ENCODE results near the gene PRIM2.
A peak's percentile ranks its signal among the peaks of the same experiment; 100 is the strongest.
"Not testable (repeated sequence)": the region's sequence is repeated elsewhere in the genome, so short reads cannot be mapped to it uniquely, and the experiment has no call there.

The PRIM2 gene

DNA sequence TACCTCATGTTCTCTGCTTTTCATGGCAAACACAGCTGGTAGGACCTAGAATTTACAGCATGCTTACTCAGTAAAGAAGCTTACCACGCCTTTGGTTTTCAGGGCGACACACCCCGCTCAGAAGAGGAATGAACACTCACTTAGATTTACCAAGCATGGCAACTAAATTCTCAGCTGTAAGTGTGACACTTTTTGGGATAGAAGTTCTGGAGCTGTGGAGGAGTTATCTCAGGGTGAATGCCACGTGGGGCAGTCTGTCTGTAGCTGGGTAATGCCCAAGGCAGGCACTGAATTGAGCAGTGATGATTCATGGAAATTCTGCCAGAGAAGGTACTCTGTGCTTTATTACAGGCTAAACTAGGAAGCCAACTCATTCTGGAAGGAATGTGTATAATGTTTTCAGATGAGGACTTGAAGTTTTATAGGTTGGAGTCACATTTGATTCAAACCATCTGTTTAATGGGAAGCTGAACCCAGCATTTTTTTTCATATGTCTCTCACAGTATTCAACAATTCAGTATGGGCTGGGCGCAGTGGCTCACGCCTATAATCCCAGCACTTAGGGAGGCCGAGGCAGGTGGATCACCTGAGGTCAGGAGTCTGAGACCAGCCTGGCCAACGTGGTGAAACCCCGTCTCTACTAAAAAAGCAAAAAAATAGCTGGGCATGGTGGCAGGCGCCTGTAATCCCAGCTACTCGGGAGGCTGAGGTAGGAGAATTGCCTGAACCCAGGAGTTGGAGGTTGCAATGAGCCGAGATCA, 3.5 kb upstream of the PRIM2 start:
- peaks cover 16% of the 10 kb centered on the region for H3K4me1 Mint-ChIP-seq (ENCODE audit: low read depth)
- H3K9me3 Mint-ChIP-seq, result no peaks in the 10 kb centered on the region
- intact Hi-C loops (cut with micrococcal nuclease), result loop anchor here (10.0 kb wide), 1 partner anchor 289 kb away; no protein-coding TSS in a partner anchor
- H3K27me3 Mint-ChIP-seq, result peaks cover 6% of the 10 kb centered on the region
- no peak overlapping the region for H3K27ac Mint-ChIP-seq
- peaks cover 16% of the 10 kb centered on the region for H3K36me3 Mint-ChIP-seq (ENCODE audit: low read depth)
- H3K4me3 Mint-ChIP-seq, result no peak overlapping the region

DNA sequence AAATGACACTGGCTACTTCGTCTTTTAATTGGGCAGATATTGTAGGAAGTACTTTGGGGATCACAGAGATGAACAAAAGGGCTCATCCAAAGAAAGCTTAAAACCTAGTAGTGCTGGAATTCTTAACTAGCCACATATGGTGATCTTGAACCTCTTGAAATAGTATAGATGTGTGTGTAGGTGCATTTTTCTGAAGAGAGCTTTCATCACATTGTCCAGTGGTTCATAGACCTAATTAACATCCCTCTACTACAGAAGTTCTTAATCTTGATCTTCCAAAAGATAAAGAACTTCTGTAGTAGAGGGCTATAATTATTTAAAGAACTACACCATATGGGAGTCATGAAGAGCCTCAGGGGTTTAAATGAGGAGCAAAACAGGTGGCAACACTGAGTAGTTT, 2.3 kb upstream of the PRIM2 start:
- Mint-ChIP-seq H3K4me1 (ENCODE audit: low read depth) (peaks cover 26% of the 10 kb centered on the region), H3K4me3 (no peak overlapping the region), H3K9me3 (no peaks in the 10 kb centered on the region), H3K27me3 (peaks cover 6% of the 10 kb centered on the region), H3K36me3 (ENCODE audit: low read depth) (peaks cover 28% of the 10 kb centered on the region), H3K27ac (no peak overlapping the region)
- intact Hi-C loops (cut with micrococcal nuclease), result loop anchor here (10.0 kb wide), 1 partner anchor 290 kb away; no protein-coding TSS in a partner anchor

DNA sequence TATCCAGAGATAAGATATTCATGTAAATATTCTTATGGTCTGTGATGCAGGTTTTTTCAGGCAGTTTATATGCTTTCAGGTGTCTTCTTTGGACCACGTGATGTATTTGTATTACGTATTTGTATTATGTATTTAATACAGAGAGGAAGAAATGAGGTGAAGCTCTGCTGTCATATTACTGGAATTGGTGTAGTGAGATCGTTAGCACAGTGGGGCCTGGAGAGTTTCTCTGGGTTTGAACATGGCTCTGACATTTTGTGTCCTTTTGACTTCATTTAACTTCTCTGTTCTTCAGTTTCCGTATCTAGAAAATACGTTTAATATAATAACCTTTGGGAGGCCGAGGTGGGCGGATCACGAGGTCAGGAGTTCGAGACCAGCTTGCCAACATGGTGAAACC, 1.6 kb upstream of the PRIM2 start:
- no peak overlapping the region for H3K4me3 Mint-ChIP-seq
- H3K4me1 Mint-ChIP-seq (ENCODE audit: low read depth), result peaks cover 27% of the 10 kb centered on the region
- intact Hi-C loops (cut with micrococcal nuclease), result loop anchor here (1.0 to 10.0 kb wide), 5 partner anchors 48 to 413 kb away; partner anchors contain the start of genes BEND6 and RAB23
- peaks cover 35% of the 10 kb centered on the region for H3K36me3 Mint-ChIP-seq (ENCODE audit: low read depth)
- no peak overlapping the region for H3K27ac Mint-ChIP-seq
- no peaks in the 10 kb centered on the region for H3K9me3 Mint-ChIP-seq
- peaks cover 6% of the 10 kb centered on the region for H3K27me3 Mint-ChIP-seq

DNA sequence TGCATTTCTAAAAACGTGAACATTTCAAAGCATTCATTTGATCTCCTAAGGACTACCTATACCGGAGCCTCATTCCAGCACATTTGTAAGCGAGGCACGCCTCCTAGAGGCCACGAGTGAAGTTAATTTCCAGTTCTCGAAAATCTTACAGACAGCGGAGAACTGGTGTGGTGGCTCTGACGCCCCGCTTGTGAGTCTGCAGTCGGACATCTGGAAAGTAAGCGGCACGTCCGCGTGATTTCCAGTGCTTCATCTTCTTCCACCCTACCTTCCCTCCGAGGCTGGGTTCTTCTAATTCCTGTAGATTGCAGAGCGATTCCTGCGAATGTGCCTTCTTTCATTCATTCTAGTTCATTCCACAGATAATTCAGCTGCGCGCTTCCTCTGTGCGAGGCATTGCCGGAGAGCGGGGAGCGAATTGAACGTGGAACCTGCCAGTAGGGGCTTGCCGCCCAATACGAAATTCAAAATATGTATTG, 810 bp upstream of the PRIM2 start:
- peak overlapping the region; percentile 93 for H3K27ac Mint-ChIP-seq
- peaks cover 2% of the 10 kb centered on the region for H3K9me3 Mint-ChIP-seq
- H3K4me3 Mint-ChIP-seq, result peak overlapping the region; percentile 94
- intact Hi-C loops (cut with micrococcal nuclease), result loop anchor here (1.0 to 10.0 kb wide), 7 partner anchors 48 to 413 kb away; partner anchors contain the start of genes BEND6 and RAB23
- H3K4me1 Mint-ChIP-seq (ENCODE audit: low read depth), result peaks cover 33% of the 10 kb centered on the region
- peaks cover 6% of the 10 kb centered on the region for H3K27me3 Mint-ChIP-seq
- peaks cover 43% of the 10 kb centered on the region for H3K36me3 Mint-ChIP-seq (ENCODE audit: low read depth)

DNA sequence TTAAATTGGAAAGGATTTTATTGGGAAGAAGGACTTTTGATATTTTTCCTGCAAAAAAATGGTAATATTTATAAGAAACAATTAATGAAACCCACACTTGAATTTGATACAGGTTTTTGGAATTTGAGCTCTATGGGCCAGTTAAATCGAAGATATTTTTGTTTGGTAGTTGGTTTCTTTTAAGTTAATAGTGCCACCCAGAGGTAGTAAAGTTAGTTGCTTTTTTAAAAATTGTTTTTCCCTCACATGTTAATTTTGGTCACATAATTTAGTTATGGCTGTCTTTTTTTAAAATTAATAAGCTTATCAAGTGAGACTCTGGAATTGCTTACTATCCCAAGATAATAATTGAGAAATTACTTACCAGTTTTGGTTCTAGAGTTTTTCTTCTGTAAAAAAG, 7.1 kb downstream of the PRIM2 start:
- intact Hi-C loops (cut with micrococcal nuclease), result no loop called here
- peaks cover 91% of the 10 kb centered on the region for H3K36me3 Mint-ChIP-seq (ENCODE audit: low read depth)
- peaks cover 10% of the 10 kb centered on the region for H3K4me1 Mint-ChIP-seq (ENCODE audit: low read depth)
- no peak overlapping the region for H3K27ac Mint-ChIP-seq
- no peaks in the 10 kb centered on the region for H3K27me3 Mint-ChIP-seq
- H3K4me3 Mint-ChIP-seq, result no peak overlapping the region
- peaks cover 24% of the 10 kb centered on the region for H3K9me3 Mint-ChIP-seq

DNA sequence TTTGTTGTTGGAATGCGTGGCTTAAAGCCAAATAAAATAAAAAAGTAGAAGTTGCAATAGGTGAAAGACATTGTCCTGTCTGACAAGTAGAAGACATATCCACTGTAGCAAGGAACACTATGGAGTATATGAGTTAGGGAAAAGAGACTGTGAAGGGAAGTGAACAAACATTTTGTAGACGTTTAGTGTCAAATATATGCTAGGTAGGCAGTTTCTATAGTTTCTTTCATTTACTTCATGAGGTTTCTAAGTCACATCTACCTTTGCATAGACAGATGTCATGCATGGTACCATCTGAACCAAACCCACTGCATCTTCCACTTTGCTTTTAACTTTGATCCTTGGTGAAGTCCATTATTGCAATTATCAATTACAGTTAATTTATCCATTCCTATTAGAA, 9.9 kb downstream of the PRIM2 start:
- no peaks in the 10 kb centered on the region for H3K4me1 Mint-ChIP-seq (ENCODE audit: low read depth)

DNA sequence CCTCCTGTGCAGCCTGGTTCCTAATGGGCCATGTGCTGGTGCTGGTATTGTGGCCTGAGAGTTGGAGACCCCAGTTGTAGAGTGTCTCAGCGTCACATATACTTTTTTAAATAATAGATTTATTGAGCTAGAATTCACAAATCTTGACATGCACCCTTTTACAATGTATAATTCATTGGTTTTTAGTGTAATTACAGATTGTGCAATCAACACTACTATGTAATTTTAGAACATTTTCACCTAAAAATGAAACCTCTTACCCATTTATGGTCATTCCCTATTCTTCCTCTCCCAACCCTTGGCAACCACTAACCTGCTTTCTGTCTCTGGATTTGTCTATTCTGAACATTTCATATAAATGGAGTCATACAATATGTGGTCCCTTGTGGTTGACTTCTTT, 10.6 kb downstream of the PRIM2 start:
- Mint-ChIP-seq H3K4me1 (ENCODE audit: low read depth) (no peaks in the 10 kb centered on the region), H3K27ac (no peak overlapping the region), H3K36me3 (ENCODE audit: low read depth) (peaks cover 92% of the 10 kb centered on the region), H3K4me3 (no peak overlapping the region), H3K27me3 (no peaks in the 10 kb centered on the region), H3K9me3 (peaks cover 50% of the 10 kb centered on the region)
- intact Hi-C loops (cut with micrococcal nuclease), result no loop called here

More for the DNA sequence above, 9.9 kb downstream of the PRIM2 start:
- intact Hi-C loops (cut with micrococcal nuclease), result no loop called here
- Mint-ChIP-seq H3K27me3 (no peaks in the 10 kb centered on the region), H3K36me3 (ENCODE audit: low read depth) (peaks cover 92% of the 10 kb centered on the region), H3K27ac (no peak overlapping the region), H3K9me3 (peaks cover 44% of the 10 kb centered on the region), H3K4me3 (no peak overlapping the region)

DNA sequence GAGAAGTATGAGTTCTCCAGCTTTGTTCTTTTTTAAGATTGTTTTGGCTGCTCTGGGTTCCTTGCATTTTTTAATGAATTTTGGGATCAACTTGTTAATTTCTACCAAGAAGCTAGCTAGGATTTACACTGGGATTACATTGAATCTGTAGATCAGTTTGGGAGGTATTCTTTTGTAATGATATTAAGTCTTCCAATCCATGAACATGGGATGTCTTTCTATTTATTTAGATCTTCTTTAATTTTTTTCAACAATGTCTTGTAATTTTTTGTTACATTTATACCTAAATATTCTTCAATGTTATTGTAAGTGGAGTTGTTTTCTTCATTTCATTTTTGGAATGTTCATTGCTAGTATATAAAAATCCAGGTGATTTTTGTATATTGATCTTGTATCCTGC, 12.5 kb downstream of the PRIM2 start:
- Mint-ChIP-seq H3K4me1 (ENCODE audit: low read depth) (no peaks in the 10 kb centered on the region), H3K27me3 (no peaks in the 10 kb centered on the region), H3K27ac (no peak overlapping the region), H3K36me3 (ENCODE audit: low read depth) (peaks cover 97% of the 10 kb centered on the region), H3K4me3 (no peak overlapping the region), H3K9me3 (peaks cover 68% of the 10 kb centered on the region)
- intact Hi-C loops (cut with micrococcal nuclease), result no loop called here

DNA sequence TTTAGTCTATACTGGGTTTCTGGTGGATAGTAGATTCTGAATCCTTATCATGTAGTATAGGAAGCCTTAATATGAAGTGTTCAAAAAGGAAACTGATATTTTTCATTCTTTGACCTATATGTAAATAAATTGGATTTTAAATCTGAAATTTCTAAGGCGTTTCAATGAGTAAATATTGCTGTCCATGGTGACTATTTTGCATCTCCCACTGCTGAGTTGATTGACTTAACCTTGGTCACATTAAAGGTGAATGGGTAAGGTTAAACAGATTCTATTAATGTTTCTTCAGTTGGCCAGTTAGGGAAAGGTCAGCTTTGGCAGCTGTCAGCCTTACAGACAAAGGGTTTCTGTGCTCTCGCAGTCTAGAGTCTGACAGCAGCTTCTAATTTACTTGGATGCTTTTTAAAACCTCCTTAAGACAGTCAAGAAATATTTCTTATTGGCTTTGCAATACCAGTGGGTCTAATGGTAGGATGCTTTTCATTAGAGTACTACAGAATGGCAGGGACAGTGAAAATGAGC, 24.8 kb downstream of the PRIM2 start:
- intact Hi-C loops (cut with micrococcal nuclease), result no loop called here
- Mint-ChIP-seq H3K27ac (no peak overlapping the region), H3K36me3 (ENCODE audit: low read depth) (no peaks in the 10 kb centered on the region), H3K9me3 (peaks cover 8% of the 10 kb centered on the region), H3K4me3 (no peak overlapping the region), H3K4me1 (ENCODE audit: low read depth) (no peaks in the 10 kb centered on the region), H3K27me3 (no peaks in the 10 kb centered on the region)

DNA sequence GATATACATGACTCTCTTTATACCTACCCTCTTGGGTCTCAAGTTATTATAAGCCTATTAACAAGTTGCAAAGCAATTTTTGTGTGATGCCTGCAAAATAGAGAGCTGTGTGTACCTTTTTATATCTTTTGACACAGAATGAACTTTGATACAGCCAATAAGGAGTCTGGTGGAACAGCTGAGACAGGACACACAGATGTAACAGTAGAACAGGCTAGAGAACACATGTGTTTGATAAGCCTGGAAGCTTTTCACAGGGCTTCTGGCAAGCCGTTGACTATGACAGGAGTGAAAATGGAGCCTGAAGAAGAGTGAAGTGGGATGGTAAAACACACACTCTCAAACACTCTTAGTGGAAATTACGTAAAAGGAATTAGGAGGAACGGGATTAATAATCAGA, 25.9 kb downstream of the PRIM2 start:
- H3K4me3 Mint-ChIP-seq; H3K9me3 Mint-ChIP-seq; H3K27me3 Mint-ChIP-seq; H3K36me3 Mint-ChIP-seq (ENCODE audit: low read depth); intact Hi-C loops (cut with micrococcal nuclease); H3K4me1 Mint-ChIP-seq (ENCODE audit: low read depth); H3K27ac Mint-ChIP-seq: not testable (repeated sequence)

DNA sequence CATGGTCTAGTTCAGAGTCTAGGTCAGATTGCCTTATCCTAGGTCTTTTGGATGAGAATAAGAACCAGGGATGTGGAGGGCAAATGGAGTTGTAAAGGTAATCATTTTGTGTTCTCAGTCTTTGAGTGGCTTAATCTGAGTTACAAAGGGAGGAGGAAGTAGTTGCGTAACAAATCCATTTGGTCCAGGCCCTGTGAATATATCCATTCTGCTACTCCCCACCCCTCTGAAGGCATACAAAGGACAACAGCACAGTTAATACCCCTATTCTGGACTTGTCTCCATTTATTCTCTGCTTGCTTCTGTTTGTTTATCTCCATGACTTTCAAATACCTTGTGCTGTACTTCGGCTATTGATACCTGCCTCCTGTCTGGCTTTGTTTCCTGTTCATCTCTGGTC, 29.3 kb downstream of the PRIM2 start:
- intact Hi-C loops (cut with micrococcal nuclease); H3K9me3 Mint-ChIP-seq; H3K36me3 Mint-ChIP-seq (ENCODE audit: low read depth); H3K4me1 Mint-ChIP-seq (ENCODE audit: low read depth); H3K27ac Mint-ChIP-seq; H3K4me3 Mint-ChIP-seq; H3K27me3 Mint-ChIP-seq: not testable (repeated sequence)

DNA sequence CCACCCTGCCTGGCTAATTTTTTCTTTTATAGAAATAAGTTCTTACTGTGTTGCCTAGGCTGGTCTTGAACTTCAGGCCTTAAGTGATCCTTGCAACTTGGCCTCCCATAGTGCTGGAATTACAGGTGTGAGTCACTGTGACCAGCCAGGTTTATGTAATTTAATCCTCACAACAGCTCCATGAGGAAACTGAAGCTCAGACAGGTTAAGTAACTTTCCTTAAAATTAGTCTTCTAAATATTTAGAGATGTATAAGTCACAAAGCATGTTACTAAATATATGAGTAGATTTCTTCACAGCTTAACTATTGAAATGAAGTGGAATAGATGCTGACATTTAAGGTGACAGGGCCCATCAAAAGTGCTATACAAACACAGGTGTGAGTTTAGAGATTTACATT, 30.2 kb downstream of the PRIM2 start:
- H3K4me1 Mint-ChIP-seq (ENCODE audit: low read depth); H3K27ac Mint-ChIP-seq; H3K27me3 Mint-ChIP-seq; H3K36me3 Mint-ChIP-seq (ENCODE audit: low read depth); H3K4me3 Mint-ChIP-seq; H3K9me3 Mint-ChIP-seq; intact Hi-C loops (cut with micrococcal nuclease): not testable (repeated sequence)

DNA sequence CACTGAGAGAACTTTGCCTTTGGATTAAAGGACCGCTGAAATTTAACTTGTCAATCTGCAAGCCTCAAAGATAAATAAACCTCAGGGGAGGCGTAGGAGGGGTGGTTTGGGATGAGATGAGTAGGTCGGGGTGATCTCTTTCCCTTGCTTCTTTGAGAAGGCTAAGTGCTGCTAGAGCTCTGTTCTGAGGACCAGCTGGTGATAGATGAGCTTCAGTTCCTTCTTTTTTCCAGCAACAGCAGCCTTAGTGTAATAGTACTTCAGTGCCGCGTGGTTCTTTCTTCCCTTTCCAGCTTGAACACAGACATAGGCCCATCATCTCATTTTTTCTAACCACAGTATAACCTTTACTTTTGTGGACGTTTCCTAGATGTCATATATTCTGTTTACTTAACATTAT, 33.0 kb downstream of the PRIM2 start:
- H3K9me3 Mint-ChIP-seq; H3K36me3 Mint-ChIP-seq (ENCODE audit: low read depth); H3K4me1 Mint-ChIP-seq (ENCODE audit: low read depth); H3K27ac Mint-ChIP-seq; intact Hi-C loops (cut with micrococcal nuclease); H3K4me3 Mint-ChIP-seq; H3K27me3 Mint-ChIP-seq: not testable (repeated sequence)

DNA sequence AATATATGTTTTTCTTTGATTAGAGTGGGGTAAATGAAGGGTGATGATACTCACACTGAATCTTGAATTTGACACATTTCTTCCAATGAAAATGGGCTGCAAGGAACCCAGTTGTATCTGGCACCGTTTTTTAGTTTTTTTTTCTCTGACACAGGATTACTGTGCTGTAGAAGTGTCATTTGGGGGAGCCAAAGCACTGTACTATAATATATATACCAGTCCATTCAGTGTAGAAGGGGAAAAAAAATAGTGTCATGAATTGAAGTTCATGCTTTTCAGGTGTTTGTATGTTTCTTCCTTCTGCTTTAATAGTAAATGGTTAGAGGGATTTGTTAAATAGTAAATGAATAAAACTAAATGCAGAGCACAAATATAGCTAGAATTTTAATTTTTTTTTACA, 35.2 kb downstream of the PRIM2 start:
- H3K4me1 Mint-ChIP-seq (ENCODE audit: low read depth); intact Hi-C loops (cut with micrococcal nuclease); H3K27ac Mint-ChIP-seq; H3K9me3 Mint-ChIP-seq; H3K36me3 Mint-ChIP-seq (ENCODE audit: low read depth); H3K4me3 Mint-ChIP-seq; H3K27me3 Mint-ChIP-seq: not testable (repeated sequence)

DNA sequence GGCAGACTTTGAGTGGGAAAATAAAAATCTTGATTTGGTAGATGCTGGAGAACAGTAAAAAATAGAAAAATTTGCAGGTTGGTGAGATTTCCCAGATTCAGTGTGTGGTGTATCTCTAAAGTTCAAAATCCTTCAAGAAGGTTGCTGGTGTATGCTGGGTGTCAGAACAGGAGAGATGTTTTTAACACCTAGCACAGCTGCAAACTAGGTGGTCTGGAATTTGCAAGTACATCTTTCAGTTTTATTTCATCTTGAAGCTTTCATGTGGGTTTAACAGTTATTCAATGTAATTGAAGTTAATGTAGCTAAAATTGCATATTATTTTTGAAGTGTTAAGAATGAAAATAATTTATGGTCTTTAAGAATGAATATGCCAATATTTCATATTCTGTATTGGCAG, 40.9 kb downstream of the PRIM2 start:
- H3K27ac Mint-ChIP-seq; intact Hi-C loops (cut with micrococcal nuclease); H3K4me1 Mint-ChIP-seq (ENCODE audit: low read depth); H3K27me3 Mint-ChIP-seq; H3K4me3 Mint-ChIP-seq; H3K9me3 Mint-ChIP-seq; H3K36me3 Mint-ChIP-seq (ENCODE audit: low read depth): not testable (repeated sequence)
